Panc1 (cell line): ENCODE data around the gene MRPL11. TPM values are rescaled to one million over a fixed set of nuclear protein-coding genes. Genes with fewer than 3 reads are reported as not detected.
"Not testable (repeated sequence)": the region's sequence is repeated elsewhere in the genome, so short reads cannot be mapped to it uniquely, and the experiment has no call there.

Source experiments
- ATAC-seq: fragments of 200-7000 bp; cut with Tn5 transposase; 2 replicates; pipeline ENCODE4 v1.9.1; 2020; ENCODE audit warnings: mild to moderate bottlenecking, moderate library complexity
- BruUV-seq: library from RNA; stranded (reverse); fragments of 400-500 nt; replicated peaks from 2 replicates; lab custom pipeline; 2021; lab: Mats Ljungman, UMichigan
- CTCF ChIA-PET: fragments of 300-600 bp; sonication (Branson Sonifier 250); formaldehyde crosslinking; loops from one replicate; lab custom pipeline; 2022; ENCODE audit warnings: antibody characterized with exemption; lab: Charles Lee
- POLR2A ChIA-PET: fragments of 300-600 bp; sonication (Branson Sonifier 250); formaldehyde crosslinking; loops from one replicate; lab custom pipeline; 2022; ENCODE audit warnings: antibody characterized with exemption; lab: Charles Lee
- DNase-seq: peaks from one replicate; pipeline ENCODE4 v3.0.0-alpha.2; 2010; ENCODE audit warnings: low read depth, low spot score
- H3K27ac ChIP-seq: 2 replicates; pipeline ENCODE4 v1.5.1; 2011; ENCODE audit warnings: mild to moderate bottlenecking, low read length, inconsistent platforms
- H3K27me3 ChIP-seq: fragments of 200-500 bp; sonication (Bioruptor generic); 2 replicates; pipeline ENCODE4 v1.6.0; 2014; ENCODE audit warnings: low read length, inconsistent platforms; ENCODE audit not compliant: control insufficient read depth, insufficient read depth
- H3K36me3 ChIP-seq: fragments of 200-500 bp; sonication (Bioruptor generic); 2 replicates; pipeline ENCODE4 v1.5.1; 2014; ENCODE audit warnings: inconsistent platforms, mild to moderate bottlenecking, low read length, moderate library complexity; ENCODE audit not compliant: control insufficient read depth, insufficient read depth
- H3K4me1 ChIP-seq: 2 replicates; pipeline ENCODE4 v1.5.1; 2011; ENCODE audit warnings: inconsistent platforms, mild to moderate bottlenecking, low read length, moderate library complexity; ENCODE audit not compliant: control insufficient read depth, insufficient read depth
- H3K4me3 ChIP-seq, 2 experiments: 2 replicates each; pipeline ENCODE4 v1.5.1; 2011 to 2012; ENCODE audit warnings: low read depth in 2 of 2, low read length in 2 of 2, mild to moderate bottlenecking in 2 of 2, inconsistent platforms in 1 of 2, moderate library complexity in 1 of 2
- H3K9me3 ChIP-seq: fragments of 200-500 bp; sonication (Bioruptor generic); 2 replicates; pipeline ENCODE4 v1.5.1; 2014; ENCODE audit warnings: low read depth, mild to moderate bottlenecking, inconsistent platforms, low read length, moderate library complexity; ENCODE audit not compliant: control insufficient read depth, insufficient read depth
- CTCF ChIP-seq: fragments of 450-650 bp; IDR thresholded peaks from 2 replicates; pipeline ENCODE4 v1.5.1; 2017; ENCODE audit warnings: mild to moderate bottlenecking
- POLR2AphosphoS5 ChIP-seq: IDR thresholded peaks from 2 replicates; pipeline ENCODE4 v1.6.1; 2012; ENCODE audit warnings: mild to moderate bottlenecking, low read depth, low read length, moderate library complexity
- REST ChIP-seq, 2 experiments: IDR thresholded peaks; 2 replicates each; pipeline ENCODE4 v1.6.1; 2011 to 2012; ENCODE audit warnings: low read depth in 2 of 2, control low read depth in 1 of 2, low read length in 1 of 2, mild to moderate bottlenecking in 1 of 2, moderate library complexity in 1 of 2; ENCODE audit not compliant: insufficient read depth in 1 of 2
- SIN3A ChIP-seq: IDR thresholded peaks from 2 replicates; pipeline ENCODE4 v1.6.1; 2012; ENCODE audit warnings: low read depth, mild to moderate bottlenecking, low read length, moderate library complexity, borderline replicate concordance; ENCODE audit not compliant: insufficient read depth
- TCF7L2 ChIP-seq: IDR thresholded peaks from 2 replicates; pipeline ENCODE4 v1.6.1; 2011; ENCODE audit warnings: mild to moderate bottlenecking, low read depth, low read length, inconsistent platforms
- in situ Hi-C: cut with HindIII; loops from 2 replicates; pipeline ENCODE4 v1.10.0; 2016; ENCODE audit warnings: low sequenced_read_pairs, low pct_unique_long_range_greater_than_20kb
- intact Hi-C: fragments of 100-400 bp; cut with micrococcal nuclease; formaldehyde crosslinking; loops from one replicate; pipeline ENCODE4 v1.10.0; 2022; ENCODE audit not compliant: unreplicated experiment
- total RNA-seq: library from RNA; stranded (reverse); gene quantifications from one replicate; pipeline ENCODE4 v1.2.1, GENCODE V29; 2021; ENCODE audit not compliant: unreplicated experiment

The MRPL11 gene
- total RNA-seq, 1 experiment from 2014 or later, result 158 TPM

- TF ChIP-seq CTCF, result no peak
- TF ChIP-seq SIN3A, result no peak
- TF ChIP-seq POLR2AphosphoS5, result no peak
- no peak for TF ChIP-seq REST (IDR thresholded peaks at IDR 0.05; ENCODE audit: insufficient read depth in 1 of 2, low read depth in 2 of 2, low read length in 1 of 2)
- TF ChIP-seq TCF7L2, result no peak
- H3K4me1 ChIP-seq, result peaks cover 5% of the 10 kb centered on the region; the same call in 1 of the 2 replicates
- no peak for DNase-seq
- no TSS peak for BruUV-seq
- ChIA-PET POLR2A (no interaction called here), CTCF (interaction anchor here (0.6 to 2.5 kb wide), 5 partner anchors 29 to 240 kb away, joined by 3 to 12 read pairs (median 5); partner anchors contain the start of gene RBM4B)
- in situ Hi-C loops, result no loop called here
- H3K36me3 ChIP-seq, result no peaks in the 10 kb centered on the region; the same call in 1 of the 2 replicates
- no peaks in the 10 kb centered on the region for H3K27me3 ChIP-seq
- peak overlapping the region; percentile 99 for H3K27ac ChIP-seq
- H3K9me3 ChIP-seq, result no peaks in the 10 kb centered on the region
- peak; percentile 6 for ATAC-seq
- peak overlapping the region; percentile 97 to 100 for H3K4me3 ChIP-seq
- intact Hi-C loops, result no loop called here
Observed at GRCh38 chr11:66437979-66438503, 607 bp downstream of the MRPL11 start.

- Histone ChIP-seq H3K9me3 (no peaks in the 10 kb centered on the region), H3K27me3 (no peaks in the 10 kb centered on the region), H3K4me1 (no peaks in the 10 kb centered on the region), H3K27ac (no peak overlapping the region), H3K4me3 (no peak overlapping the region), H3K36me3 (no peaks in the 10 kb centered on the region)
- TF ChIP-seq POLR2AphosphoS5, result no peak
- ChIA-PET POLR2A (no interaction called here), CTCF (interaction anchor here (0.6 to 1.0 kb wide), 2 partner anchors 42 to 47 kb away, joined by 4 to 5 read pairs; partner anchors contain the start of gene DPP3)
- no TSS peak for BruUV-seq
- in situ Hi-C loops, result no loop called here
- ATAC-seq, result no peak
- intact Hi-C loops, result no loop called here
- no peak for DNase-seq
Observed at GRCh38 chr11:66432597-66432996, 6.1 kb downstream of the MRPL11 start.

- CTCF ChIA-PET, result interaction anchor here (0.6 to 1.0 kb wide), 2 partner anchors 41 to 48 kb away, joined by 4 to 5 read pairs; partner anchors contain the start of gene DPP3
- in situ Hi-C loops, H3K27ac ChIP-seq, POLR2A ChIA-PET, H3K36me3 ChIP-seq, BruUV-seq, H3K27me3 ChIP-seq, H3K4me3 ChIP-seq, H3K4me1 ChIP-seq, intact Hi-C loops, H3K9me3 ChIP-seq, DNase-seq, ATAC-seq: not testable (repeated sequence)
Observed at GRCh38 chr11:66431871-66432329, 6.7 kb downstream of the MRPL11 start.

GRCh38 chr11:66431287-66431686 lies 7.4 kb downstream of the MRPL11 start:
- CTCF ChIA-PET, result interaction anchor here (0.6 to 1.0 kb wide), 3 partner anchors 24 to 146 kb away, joined by 4 to 18 read pairs (median 6); partner anchors contain the start of gene DPP3
- ATAC-seq, intact Hi-C loops, H3K4me1 ChIP-seq, H3K9me3 ChIP-seq, POLR2A ChIA-PET, BruUV-seq, H3K27ac ChIP-seq, H3K4me3 ChIP-seq, in situ Hi-C loops, DNase-seq, H3K27me3 ChIP-seq, H3K36me3 ChIP-seq: not testable (repeated sequence)
